DMS114 treated with DMSO at 0.1 percent for 48 hours (cell line): ENCODE measurements around the gene NQO1.

Experiments
- DNase-seq: peaks from one replicate; lab custom pipeline; 2025; ENCODE audit not compliant: unreplicated experiment; lab: John Stamatoyannopoulos, UW

NQO1 gene

GRCh38 chr16:69707920-69708683 lies 18.3 kb downstream of the NQO1 start:
- no peak for DNase-seq

- no peak for DNase-seq
These were observed 19.4 kb downstream of the NQO1 start for GRCh38 chr16:69706975-69707340.

- no peak for DNase-seq
These were observed 19.9 kb downstream of the NQO1 start for GRCh38 chr16:69706256-69706974.

- DNase-seq = no peak
These were observed 22.7 kb downstream of the NQO1 start for GRCh38 chr16:69703638-69704037.

- DNase-seq = no peak
These were observed 24.5 kb downstream of the NQO1 start for GRCh38 chr16:69701866-69702265.

- DNase-seq = no peak
These were observed 24.9 kb downstream of the NQO1 start for GRCh38 chr16:69701452-69701851.

- DNase-seq = no peak
These were observed 26.4 kb downstream of the NQO1 start for GRCh38 chr16:69699915-69700314.

- DNase-seq = no peak
These were observed 28.0 kb downstream of the NQO1 start for GRCh38 chr16:69698404-69698803.

GRCh38 chr16:69693916-69694315 lies 32.4 kb downstream of the NQO1 start:
- no peak for DNase-seq

- DNase-seq = no peak
These were observed 34.1 kb downstream of the NQO1 start for GRCh38 chr16:69691980-69692911.

- DNase-seq = no peak
These were observed 37.8 kb downstream of the NQO1 start for GRCh38 chr16:69688589-69688988.

GRCh38 chr16:69680358-69680757 lies 46.0 kb downstream of the NQO1 start:
- no peak for DNase-seq

GRCh38 chr16:69672998-69673713 lies 53.2 kb downstream of the NQO1 start:
- no peak for DNase-seq

- DNase-seq = no peak
These were observed 53.9 kb downstream of the NQO1 start for GRCh38 chr16:69672315-69672997.

GRCh38 chr16:69669577-69669976 lies 56.8 kb downstream of the NQO1 start:
- no peak for DNase-seq

- DNase-seq = no peak
These were observed 62.5 kb downstream of the NQO1 start for GRCh38 chr16:69663846-69664245.

- no peak for DNase-seq
These were observed 63.5 kb downstream of the NQO1 start for GRCh38 chr16:69662901-69663300.

- DNase-seq = no peak
These were observed 66.2 kb downstream of the NQO1 start for GRCh38 chr16:69660166-69660565.
